GM20000 (cell line): Measurements from ENCODE around the gene SNX5.

ENCODE experiments used
- DNase-seq: peaks from one replicate; pipeline ENCODE4 v3.0.0; 2012; ENCODE audit warnings: low spot score
- TF ChIP-seq, protein P1 (sequence below): IDR thresholded peaks from 2 replicates; pipeline ENCODE4 v1.5.1; 2012; ENCODE audit warnings: mild to moderate bottlenecking, control low read depth; ENCODE audit errors: extremely low read depth, missing control alignments

The SNX5 gene

DNA sequence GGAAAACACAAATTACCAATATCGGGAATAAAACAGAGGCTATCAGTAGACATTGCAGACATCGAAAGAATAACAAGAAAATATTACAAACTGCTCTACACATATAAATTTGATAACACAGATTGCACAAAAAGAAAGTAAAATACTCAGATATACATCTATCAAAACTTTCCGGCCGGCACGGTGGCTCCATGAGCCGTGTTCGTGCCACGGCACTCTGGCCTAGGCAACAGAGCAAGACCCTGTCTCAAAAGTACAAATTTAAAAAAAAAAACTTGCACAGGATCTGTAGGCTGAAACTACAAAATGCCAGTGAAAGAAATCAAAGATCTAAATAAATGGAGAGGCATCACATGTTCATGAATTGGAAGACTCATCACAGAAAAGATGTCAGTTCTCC is 49.4 kb downstream of the SNX5 start:
- TF ChIP-seq, protein P1, sequence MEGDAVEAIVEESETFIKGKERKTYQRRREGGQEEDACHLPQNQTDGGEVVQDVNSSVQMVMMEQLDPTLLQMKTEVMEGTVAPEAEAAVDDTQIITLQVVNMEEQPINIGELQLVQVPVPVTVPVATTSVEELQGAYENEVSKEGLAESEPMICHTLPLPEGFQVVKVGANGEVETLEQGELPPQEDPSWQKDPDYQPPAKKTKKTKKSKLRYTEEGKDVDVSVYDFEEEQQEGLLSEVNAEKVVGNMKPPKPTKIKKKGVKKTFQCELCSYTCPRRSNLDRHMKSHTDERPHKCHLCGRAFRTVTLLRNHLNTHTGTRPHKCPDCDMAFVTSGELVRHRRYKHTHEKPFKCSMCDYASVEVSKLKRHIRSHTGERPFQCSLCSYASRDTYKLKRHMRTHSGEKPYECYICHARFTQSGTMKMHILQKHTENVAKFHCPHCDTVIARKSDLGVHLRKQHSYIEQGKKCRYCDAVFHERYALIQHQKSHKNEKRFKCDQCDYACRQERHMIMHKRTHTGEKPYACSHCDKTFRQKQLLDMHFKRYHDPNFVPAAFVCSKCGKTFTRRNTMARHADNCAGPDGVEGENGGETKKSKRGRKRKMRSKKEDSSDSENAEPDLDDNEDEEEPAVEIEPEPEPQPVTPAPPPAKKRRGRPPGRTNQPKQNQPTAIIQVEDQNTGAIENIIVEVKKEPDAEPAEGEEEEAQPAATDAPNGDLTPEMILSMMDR, result no peak

GRCh38 chr20:17917832-17918618 is 50.6 kb downstream of the SNX5 start:
- TF ChIP-seq, protein P1, result no peak
- no peak for DNase-seq

More for the DNA sequence above, 49.4 kb downstream of the SNX5 start:
- DNase-seq, result no peak

DNA sequence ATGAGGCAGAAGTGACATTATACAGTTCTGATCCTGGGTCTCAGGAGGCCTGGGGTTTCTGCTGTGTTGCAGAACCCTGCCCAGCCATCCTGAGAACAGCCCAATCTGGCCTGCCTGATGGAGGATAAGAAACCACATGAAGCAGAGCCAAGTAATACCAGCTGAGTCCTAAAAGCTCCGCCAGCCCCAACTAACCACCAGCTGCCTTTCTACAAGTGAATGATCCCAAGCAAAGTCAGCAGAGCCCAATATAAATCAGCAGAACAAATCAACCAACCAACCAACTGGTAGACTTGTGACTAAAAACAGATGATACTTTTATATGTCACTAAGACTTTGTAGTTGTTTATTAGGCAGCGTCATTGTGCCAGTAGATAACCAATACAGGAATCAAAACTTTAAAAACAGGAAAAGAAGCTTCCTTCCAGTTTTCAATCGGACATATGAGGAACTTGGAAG is 52.1 kb downstream of the SNX5 start:
- no peak for DNase-seq
- TF ChIP-seq, protein P1, result no peak

DNA sequence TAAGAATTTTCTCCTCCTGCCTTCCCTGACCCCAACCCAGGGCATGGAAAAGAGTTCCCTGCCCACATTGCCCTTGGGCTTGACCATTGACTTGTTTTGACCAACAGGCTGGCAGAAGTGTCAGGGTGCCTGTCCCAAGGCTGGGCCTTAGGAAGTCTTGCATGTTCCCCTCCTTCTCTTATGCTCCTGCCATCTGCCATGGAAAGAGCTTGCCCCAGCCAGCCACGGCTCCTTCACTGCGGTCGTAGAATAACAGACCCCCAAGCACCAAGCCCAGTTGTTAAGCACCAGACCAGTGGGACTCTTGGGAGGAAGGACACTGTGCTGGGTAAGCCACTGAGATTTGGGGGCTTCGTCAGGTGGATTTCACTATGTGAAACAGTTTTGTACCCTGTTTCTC is 53.6 kb downstream of the SNX5 start:
- TF ChIP-seq, protein P1, result no peak
- no peak for DNase-seq

GRCh38 chr20:17912916-17913315 is 55.7 kb downstream of the SNX5 start:
- no peak for DNase-seq
- TF ChIP-seq, protein P1, result no peak

- TF ChIP-seq, protein P1, result no peak
- DNase-seq, result no peak
These were observed 56.7 kb downstream of the SNX5 start for GRCh38 chr20:17911927-17912326.

DNA sequence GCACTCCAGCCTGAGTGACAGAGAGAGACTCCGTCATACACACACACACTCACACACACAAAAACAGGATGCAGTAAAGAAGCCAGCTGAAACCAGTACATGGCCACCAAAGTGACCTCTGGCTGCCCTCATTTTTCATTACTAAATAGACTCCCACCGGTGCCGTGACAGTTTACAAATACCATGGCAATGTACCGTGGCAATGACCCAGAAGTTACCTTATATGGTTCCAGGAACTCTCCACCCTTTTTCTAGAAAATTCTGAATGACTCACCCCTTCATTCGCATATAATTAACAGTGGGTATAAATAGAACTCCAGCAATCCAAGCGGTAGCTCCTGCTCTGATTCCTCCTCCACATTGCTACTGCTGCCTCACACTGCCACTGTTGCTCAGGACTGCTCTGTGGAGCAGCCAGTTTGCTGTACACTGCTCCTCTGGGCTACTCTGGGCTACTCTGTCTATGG is 57.7 kb downstream of the SNX5 start:
- TF ChIP-seq, protein P1, result no peak
- DNase-seq, result no peak
